ENCODE data around the gene LDB3. TPM values are rescaled to one million over a fixed set of nuclear protein-coding genes. Genes with fewer than 3 reads are reported as not detected.

Gene LDB3
- total and polyA plus RNA-seq, 2 of the 8 experiments (the other 6 are each of a cell fraction or from before 2014, with no cell fraction given): 0.20 to 0.43 TPM

GRCh38 chr10:86644152-86644793, 24.0 kb upstream of the LDB3 start:
- Histone ChIP-seq H2BK20ac (ENCODE audit: low read length) (no peak overlapping the region), H3K23me2 (ENCODE audit: low read depth, low read length) (no peaks in the 10 kb centered on the region), H3K9ac (replicated peaks in 1 of 4; ENCODE audit: extremely low read depth in 1 of 4, low read depth in 3 of 4, low read length in 3 of 4) (no peak overlapping the region), H2AFZ (ENCODE audit: low read length) (no peak overlapping the region), H3K27me3 (replicated peaks in 1 of 4; ENCODE audit: control insufficient read depth in 3 of 4, extremely low read depth in 1 of 4, insufficient read depth in 3 of 4, low read length in 3 of 4) (no peaks in the 10 kb centered on the region), H3K23ac (ENCODE audit: insufficient read length) (no peak overlapping the region), H2BK120ac (replicated peaks; ENCODE audit: low read depth, low read length) (no peak overlapping the region), H4K20me1 (replicated peaks in 1 of 2; ENCODE audit: control insufficient read depth in 1 of 2, insufficient read depth in 2 of 2, low read length in 2 of 2) (no peaks in the 10 kb centered on the region), H2BK15ac (ENCODE audit: low read length) (no peak overlapping the region), H4K5ac (ENCODE audit: insufficient read length, low read depth, low read length) (no peak overlapping the region), H3K18ac (ENCODE audit: extremely low read depth, low read length) (no peak overlapping the region), H4K8ac (ENCODE audit: extremely low read depth, insufficient read depth, low read length) (no peak overlapping the region), H3K79me1 (ENCODE audit: low read depth, low read length) (no peaks in the 10 kb centered on the region), H3K79me2 (ENCODE audit: control insufficient read depth in 1 of 2, insufficient read depth in 2 of 2, low read length in 2 of 2) (no peaks in the 10 kb centered on the region), H3K14ac (ENCODE audit: insufficient read length) (no peak overlapping the region), H3K9me3 (ENCODE audit: insufficient read depth in 2 of 2, low read depth in 1 of 2, low read length in 1 of 2) (no peaks in the 10 kb centered on the region), H2BK5ac (ENCODE audit: low read depth, low read length) (no peak overlapping the region), H3K4me2 (ENCODE audit: insufficient read depth in 1 of 2, low read depth in 2 of 2, low read length in 2 of 2) (no peak overlapping the region), H3K27ac (ENCODE audit: low read depth, low read length) (no peak overlapping the region), H3K4ac (replicated peaks; ENCODE audit: insufficient read length, low read depth, low read length) (no peak overlapping the region), H3K56ac (replicated peaks; ENCODE audit: insufficient read length, low read depth, low read length) (no peak overlapping the region), H2AK5ac (ENCODE audit: low read depth, low read length) (no peak overlapping the region), H3K4me3 (ENCODE audit: extremely low read depth in 1 of 4, insufficient read depth in 2 of 4, low read depth in 3 of 4, low read length in 4 of 4) (no peak overlapping the region), H3K4me1 (replicated peaks in 1 of 4; ENCODE audit: control insufficient read depth in 3 of 4, insufficient read depth in 4 of 4, low read length in 3 of 4) (no peaks in the 10 kb centered on the region), H4K91ac (replicated peaks; ENCODE audit: insufficient read length, low read length) (no peak overlapping the region), H2BK12ac (ENCODE audit: low read depth, low read length) (no peak overlapping the region), H3K36me3 (ENCODE audit: control insufficient read depth in 2 of 4, insufficient read depth in 4 of 4, low read length in 3 of 4) (no peaks in the 10 kb centered on the region)
- ChIA-PET CTCF (ENCODE audit: partially characterized antibody) (interaction anchor here (0.7 to 6.3 kb wide), 19 partner anchors 9 to 295 kb away, joined by 3 to 57 read pairs (median 4); partner anchors contain the start of gene OPN4), POLR2A (ENCODE audit: partially characterized antibody) (no interaction called here)
- TF ChIP-seq CHD1 (IDR thresholded peaks at IDR 0.05; ENCODE audit: low read depth, low read length): no peak
- TF ChIP-seq JUND (IDR thresholded peaks at IDR 0.05; ENCODE audit: low read length): no peak
- TF ChIP-seq RAD21 (IDR thresholded peaks at IDR 0.05 in 1 of 2, conservative IDR thresholded peaks at IDR 0.05 in 1 of 2; ENCODE audit: low read depth in 2 of 2, low read length in 2 of 2): peak; percentile 47 to 64
- TF ChIP-seq E2F6 (IDR thresholded peaks at IDR 0.05): no peak
- TF ChIP-seq MAX (IDR thresholded peaks at IDR 0.05): 0 out of 2 replicates have a peak, but pooled peaks have one; percentile 16
- TF ChIP-seq RBBP5 (IDR thresholded peaks at IDR 0.05; ENCODE audit: borderline replicate concordance, low read depth, low read length): no peak
- TF ChIP-seq CTCF (IDR thresholded peaks at IDR 0.05; ENCODE audit: control extremely low read depth in 1 of 3, insufficient read depth in 1 of 3, low read depth in 1 of 3, low read length in 3 of 3): peak; percentile 54 to 67 (median 65)
- peak in 1 of 2 experiments; percentile 50 for DNase-seq (ENCODE audit: low read depth in 1 of 2, low spot score in 2 of 2)
- FAIRE-seq: no peak
- 78% methylated on average over 5 of the region's 5 CpGs; no CpG with 5 or more reads in 1 of the 2 experiments for WGBS, 2 experiments (ENCODE audit: extremely low coverage in 1 of 2, insufficient coverage in 1 of 2, insufficient read length in 1 of 2, insufficient replicate concordance in 2 of 2, low coverage in 1 of 2, low lambda C conversion rate in 2 of 2, missing lambda C conversion rate in 1 of 2)

Measured in H1 (cell line).